GM10266 (cell line): ENCODE results near the gene MFF.
A peak's percentile ranks its signal among the peaks of the same experiment; 100 is the strongest.

Experiments
- DNase-seq: peaks from one replicate; pipeline ENCODE4 v3.0.0; 2012; ENCODE audit errors: extremely low spot score
- CTCF ChIP-seq: IDR thresholded peaks from 2 replicates; pipeline ENCODE4 v1.5.1; 2012; ENCODE audit warnings: mild to moderate bottlenecking, low read depth; ENCODE audit not compliant: control insufficient read depth, insufficient read depth; ENCODE audit errors: missing control alignments

Gene MFF

GRCh38 chr2:227313310-227313709 lies 11.7 kb upstream of the MFF start:
- no peak for TF ChIP-seq CTCF
- DNase-seq: no peak

DNA sequence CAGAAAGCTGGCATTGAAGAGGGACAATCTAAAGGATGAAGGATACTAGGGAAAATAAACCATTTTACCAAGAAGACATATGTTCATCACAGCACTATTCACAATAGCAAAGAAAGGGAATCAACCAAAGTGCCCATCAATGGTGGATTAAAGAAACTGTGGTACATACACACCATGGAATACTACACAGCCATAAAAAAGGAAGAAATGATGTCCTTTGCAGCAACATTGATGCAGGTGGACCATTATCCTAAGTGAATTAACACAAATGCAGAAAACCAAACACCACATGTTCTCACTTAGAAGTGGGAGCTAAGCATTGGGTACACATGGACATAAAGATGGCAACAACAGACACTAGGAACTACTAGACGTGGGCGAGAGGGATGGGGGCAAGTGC lies 7.2 kb upstream of the MFF start:
- DNase-seq: no peak
- no peak for TF ChIP-seq CTCF

GRCh38 chr2:227320305-227321094 lies 4.6 kb upstream of the MFF start:
- TF ChIP-seq CTCF: no peak

GRCh38 chr2:227322530-227323205 lies 2.4 kb upstream of the MFF start:
- no peak for DNase-seq
- no peak for TF ChIP-seq CTCF

More at GRCh38 chr2:227320305-227321094, 4.6 kb upstream of the MFF start:
- no peak for DNase-seq

DNA sequence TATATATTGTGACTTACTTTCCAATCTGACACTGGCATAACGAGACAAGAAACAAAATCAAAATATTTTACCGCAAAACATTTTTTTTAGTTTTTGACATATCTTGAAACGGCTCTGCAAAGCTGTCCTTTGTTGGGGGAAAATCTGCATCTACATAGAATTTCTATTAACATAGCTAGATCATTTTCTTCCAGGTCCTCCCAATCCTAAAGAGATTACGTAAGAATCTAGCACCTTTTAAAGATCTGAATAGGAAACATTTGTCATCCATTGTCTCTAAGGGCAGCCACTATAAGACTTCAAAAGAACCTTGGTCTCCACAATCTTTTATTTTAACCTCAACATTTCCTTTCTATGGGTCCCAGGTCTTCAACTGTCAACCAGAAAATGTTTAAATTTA lies 1.2 kb upstream of the MFF start:
- DNase-seq: no peak
- TF ChIP-seq CTCF: no peak

DNA sequence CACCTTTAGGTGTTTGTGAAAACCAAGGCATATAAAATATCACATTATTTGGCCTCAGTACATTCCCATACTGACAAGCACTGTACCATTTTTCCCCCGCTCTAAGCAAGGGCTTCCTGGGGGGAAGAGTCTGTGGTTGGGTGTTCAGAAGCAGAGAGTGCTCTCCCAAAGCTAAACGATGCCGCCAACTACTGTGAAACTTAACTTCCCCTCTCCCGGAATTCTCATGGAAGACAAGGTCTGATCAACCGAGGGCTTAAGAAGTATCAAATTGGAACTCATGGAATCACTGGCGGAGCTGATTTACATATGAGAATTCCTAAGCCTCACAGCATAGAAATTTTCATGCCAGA lies 433 bp upstream of the MFF start:
- peak; percentile 48 for DNase-seq

More for the DNA sequence above, 433 bp upstream of the MFF start:
- TF ChIP-seq CTCF: no peak
